Adipose tissue (tissue), 3 donors: ENCODE measurements around the gene GPD2. TPM values are rescaled to one million over a fixed set of nuclear protein-coding genes. Genes with fewer than 3 reads are reported as not detected.
"Not testable (repeated sequence)": the region's sequence is repeated elsewhere in the genome, so short reads cannot be mapped to it uniquely, and the experiment has no call there.

Experiments used
- H3K27ac ChIP-seq: one replicate; pipeline ENCODE4 v1.5.1; 2013; ENCODE audit warnings: low read depth, low read length
- WGBS, 3 donors: extraction: QIAGEN DNeasy Blood & Tissue Kit; methylation state at CpG; one replicate each; pipeline ENCODE4 v1.1.7; 2013; 5-methylcytosine and 5-hydroxymethylcytosine counted together
- polyA plus RNA-seq, 3 donors: library from polyadenylated mRNA; stranded (reverse); fragments of 200-250 nt; gene quantifications; one replicate each; pipeline ENCODE4 v1.2.3, GENCODE V29; 2013
- donor health status: healthy with polysubstance abuse.
- donor health status: Bipolar disorder and iron deficiency.
- donor health status: healthy.

Gene GPD2
- polyA plus RNA-seq, 3 donors, result 5.7 to 12.1 (median 10.5) TPM

DNA sequence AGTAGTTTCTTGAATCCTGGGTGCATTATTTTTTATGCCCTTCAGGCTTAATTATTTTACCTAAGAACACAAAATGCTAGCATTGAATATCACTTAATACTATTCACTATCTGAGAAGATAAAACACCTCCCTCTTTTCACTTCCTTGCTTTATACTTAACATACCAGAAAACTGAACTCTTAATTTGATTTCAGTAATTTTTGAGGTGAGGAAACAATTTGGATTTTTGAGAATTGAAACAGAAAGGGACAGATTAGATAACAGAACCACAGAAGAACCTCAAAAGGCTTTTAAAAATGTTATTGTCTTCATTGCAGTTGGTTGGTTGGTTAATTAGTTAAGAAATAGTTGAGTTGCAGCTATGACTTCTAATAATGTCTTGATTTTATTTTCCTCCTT, 69.5 kb downstream of the GPD2 start:
- no peak overlapping the region for H3K27ac ChIP-seq

DNA sequence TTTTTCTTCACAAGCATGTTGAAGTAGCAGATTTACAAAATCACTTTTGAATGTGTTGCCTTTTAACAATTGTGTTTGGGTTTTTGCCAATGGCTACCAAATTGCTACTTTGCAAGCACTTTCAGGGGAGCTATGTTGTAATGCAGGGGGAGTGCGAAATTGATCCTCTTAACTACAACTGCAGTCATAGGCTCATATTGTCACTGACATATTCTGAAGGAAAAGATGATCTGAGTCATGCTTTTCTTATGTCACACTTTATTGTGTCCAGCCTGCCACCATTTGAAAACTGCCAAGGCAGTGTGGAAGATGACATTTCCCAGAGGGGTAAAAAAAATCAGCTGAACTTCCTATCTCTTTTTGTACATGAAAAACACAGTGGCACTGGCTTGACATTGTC, 74.9 kb downstream of the GPD2 start:
- no peak overlapping the region for H3K27ac ChIP-seq
- 92 to 95% (median 94%) methylated on average over 1 of the region's 1 CpG for WGBS, 3 donors

DNA sequence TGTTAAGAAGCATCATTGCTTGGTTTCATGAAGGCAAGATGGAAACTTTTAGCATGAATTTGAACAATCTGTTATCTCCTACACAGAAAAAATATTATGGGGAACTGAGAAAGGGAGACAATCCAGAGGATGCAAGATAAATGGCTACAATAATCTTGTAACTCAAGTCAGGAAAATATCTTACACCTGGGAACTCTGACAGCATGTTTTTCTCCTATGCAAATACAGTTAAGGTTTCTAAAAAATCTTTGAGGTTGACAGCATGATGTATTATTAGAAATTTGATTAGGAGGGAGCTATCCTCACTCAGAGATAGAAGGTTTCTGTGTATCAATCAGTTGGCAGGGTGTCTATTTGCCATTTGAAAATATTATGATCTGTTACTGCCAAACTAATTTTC, 75.6 kb downstream of the GPD2 start:
- no peak overlapping the region for H3K27ac ChIP-seq

DNA sequence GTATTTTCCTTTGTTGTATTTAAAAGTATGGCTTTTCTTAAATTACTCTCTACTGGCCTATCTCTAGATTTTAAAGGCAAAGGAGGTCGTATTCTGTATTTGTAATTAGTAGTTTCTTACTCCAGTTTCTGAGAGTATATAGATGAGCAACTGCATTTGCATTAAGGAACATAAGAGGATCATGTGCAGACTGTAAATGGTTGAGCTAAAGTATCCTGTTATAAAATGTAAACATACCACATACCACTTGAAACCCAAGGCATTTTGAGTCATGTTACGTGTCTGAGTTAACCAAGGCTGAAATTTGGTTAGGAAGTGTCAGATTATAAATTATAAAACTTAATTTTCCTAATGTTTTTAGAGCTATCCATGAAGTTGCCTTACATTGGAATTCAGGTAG, 76.3 kb downstream of the GPD2 start:
- 92 to 94% (median 93%) methylated on average over 2 of the region's 2 CpGs for WGBS, 3 donors

DNA sequence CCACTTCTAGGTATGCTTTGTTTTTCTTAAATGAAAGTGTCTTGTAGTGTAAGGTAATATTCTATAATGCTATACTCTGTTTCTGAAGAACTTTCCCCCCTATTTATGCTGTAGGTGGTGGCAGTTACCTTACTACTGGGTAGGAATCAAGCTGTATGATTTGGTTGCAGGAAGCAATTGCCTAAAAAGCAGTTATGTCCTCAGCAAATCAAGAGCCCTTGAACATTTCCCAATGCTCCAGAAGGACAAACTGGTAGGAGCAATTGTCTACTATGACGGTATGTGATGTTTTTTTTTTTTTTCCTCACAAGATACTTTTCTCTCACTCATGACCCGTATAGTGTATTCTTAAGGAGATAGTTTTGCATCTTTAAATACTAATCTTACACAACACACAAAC, 77.0 kb downstream of the GPD2 start:
- no peak overlapping the region for H3K27ac ChIP-seq
- WGBS, 3 donors, result 81 to 91% (median 89%) methylated on average over 2 of the region's 2 CpGs

More for the DNA sequence above, 76.3 kb downstream of the GPD2 start:
- no peak overlapping the region for H3K27ac ChIP-seq

DNA sequence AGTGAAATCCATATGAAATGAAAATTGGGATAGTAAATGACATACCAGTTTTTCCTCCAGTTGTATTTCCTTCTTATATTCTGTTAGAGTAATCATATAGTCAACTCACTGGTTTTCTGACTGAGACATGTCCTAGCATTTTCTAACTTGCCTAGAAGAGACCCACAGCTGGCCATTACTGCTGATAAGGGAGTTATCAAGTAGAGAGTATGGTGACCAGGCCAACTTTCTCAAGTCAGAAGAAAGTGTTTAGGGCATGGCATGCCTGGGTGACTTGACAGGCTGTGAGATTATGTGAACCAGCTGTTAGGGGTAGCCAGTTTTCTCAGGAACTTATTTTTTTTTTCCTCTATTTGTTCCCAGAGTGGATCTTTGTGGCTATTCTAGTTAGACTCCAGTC, 81.2 kb downstream of the GPD2 start:
- no peak overlapping the region for H3K27ac ChIP-seq

DNA sequence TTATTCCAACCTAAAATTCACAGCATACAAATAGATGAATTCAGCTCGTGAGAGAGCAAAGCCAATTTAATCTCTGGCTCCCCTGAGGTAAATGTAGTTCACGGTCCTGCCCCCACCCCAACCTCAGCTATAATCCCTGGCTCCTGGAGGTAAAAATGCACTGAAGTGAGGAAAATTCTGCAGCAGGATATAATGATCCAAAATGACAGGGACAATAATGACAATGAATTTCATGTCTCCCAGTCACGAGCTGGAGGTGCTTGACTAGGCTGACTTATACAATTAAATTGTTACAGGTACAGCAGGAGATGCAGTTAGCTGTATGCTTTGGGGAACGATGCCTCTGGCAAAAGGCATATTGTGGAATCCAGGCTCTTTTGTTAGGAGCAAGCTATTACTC, 82.0 kb downstream of the GPD2 start:
- WGBS, 3 donors, result 45 to 94% (median 93%) methylated on average over 4 of the region's 4 CpGs
- no peak overlapping the region for H3K27ac ChIP-seq

DNA sequence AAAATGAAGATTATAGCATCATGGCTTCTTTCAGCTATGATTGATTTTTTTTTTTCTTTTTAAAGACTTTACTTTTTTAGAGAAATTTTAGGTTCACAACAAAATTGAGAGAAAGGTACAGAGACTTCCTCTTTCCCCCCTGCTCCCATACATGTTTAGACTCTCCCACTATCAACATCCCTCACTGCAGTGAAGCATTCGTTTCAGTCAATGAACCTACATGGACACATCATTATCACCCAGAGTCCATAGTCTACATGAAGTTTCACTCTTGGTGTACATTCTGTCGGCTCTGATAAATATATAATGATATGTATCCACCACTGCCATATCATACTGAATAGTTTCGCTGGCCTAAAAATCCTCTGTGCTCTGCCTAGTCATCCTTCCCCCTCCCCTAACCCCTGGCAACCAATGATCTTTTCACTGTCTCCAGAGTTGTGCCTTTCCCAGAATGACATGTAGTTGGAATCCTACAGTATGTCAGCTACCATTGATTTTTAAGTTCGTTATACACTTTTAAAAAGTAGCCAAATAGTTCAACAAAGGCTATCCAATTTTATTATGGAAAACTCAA, 86.8 kb downstream of the GPD2 start:
- 88 to 93% (median 93%) methylated on average over 4 of the region's 4 CpGs for WGBS, 3 donors

DNA sequence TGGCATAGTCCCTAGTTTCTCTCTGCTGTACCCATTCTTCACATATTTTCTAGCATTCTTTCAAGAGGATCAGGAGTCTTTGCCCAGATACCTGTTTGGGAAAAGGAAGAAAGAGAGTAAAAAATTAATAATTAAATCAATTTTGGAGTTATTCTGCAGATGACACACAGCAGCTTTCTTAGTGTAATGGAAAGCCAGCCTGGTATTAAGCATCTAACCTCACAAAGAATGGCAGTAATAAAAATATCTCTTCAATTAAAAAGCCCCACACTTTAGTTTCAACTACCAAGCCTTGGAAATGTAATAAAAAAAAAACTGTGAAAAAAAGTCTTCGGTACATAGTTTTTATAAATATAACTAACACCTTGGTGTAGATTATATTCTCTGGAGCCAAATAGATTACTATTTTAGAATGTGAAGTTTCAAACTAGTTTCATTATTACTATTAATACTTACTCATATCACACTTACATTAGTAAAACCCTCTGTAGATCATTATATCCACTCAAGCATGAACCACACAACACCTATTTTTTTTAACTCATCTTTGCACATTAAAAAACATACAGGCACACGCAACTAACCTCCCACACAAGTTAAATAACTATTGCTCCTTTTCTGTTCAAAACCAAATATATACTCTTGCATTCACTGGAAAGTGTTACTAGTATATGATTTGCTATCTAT, 90.9 kb downstream of the GPD2 start:
- H3K27ac ChIP-seq, result no peak overlapping the region
- 91 to 95% (median 93%) methylated on average over 2 of the region's 2 CpGs for WGBS, 3 donors

More for the DNA sequence above, 86.8 kb downstream of the GPD2 start:
- H3K27ac ChIP-seq, result no peak overlapping the region

DNA sequence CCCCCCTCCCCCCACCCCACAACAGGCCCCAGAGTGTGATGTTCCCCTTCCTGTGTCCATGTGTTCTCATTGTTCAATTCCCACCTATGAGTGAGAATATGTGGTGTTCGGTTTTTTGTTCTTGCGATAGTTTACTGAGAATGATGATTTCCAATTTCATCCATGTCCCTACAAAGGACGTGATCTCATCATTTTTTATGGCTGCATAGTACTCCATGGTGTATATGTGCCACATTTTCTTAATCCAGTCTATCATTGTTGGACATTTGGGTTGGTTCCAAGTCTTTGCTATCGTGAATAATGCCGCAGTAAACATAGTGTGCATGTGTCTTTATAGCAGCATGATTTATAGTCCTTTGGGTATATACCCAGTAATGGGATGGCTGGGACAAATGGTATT, 92.4 kb downstream of the GPD2 start:
- WGBS, 3 donors, result 86 to 92% (median 91%) methylated on average over 5 of the region's 5 CpGs
- not testable (repeated sequence) for H3K27ac ChIP-seq

DNA sequence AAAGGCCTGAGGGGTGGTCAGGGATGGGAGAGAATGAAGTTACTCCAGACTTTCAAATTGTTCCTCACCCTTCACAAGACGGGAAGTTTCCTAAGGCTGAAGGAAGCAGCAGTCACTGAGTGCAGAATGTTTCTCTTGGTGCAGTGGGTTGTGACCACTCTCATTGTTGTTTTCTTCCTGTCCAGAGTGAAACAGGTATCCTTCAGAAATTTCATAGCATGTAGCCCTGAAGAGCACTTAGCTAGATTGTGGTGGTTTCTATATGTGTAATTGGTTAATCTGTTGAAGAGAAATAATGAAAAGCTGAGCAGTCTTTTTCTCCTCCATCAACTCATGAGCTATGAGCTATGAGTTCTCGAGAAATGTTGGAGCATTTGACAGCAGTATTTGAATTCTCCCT, 96.8 kb downstream of the GPD2 start:
- WGBS, 3 donors, result 77 to 98% (median 79%) methylated on average over 2 of the region's 2 CpGs

DNA sequence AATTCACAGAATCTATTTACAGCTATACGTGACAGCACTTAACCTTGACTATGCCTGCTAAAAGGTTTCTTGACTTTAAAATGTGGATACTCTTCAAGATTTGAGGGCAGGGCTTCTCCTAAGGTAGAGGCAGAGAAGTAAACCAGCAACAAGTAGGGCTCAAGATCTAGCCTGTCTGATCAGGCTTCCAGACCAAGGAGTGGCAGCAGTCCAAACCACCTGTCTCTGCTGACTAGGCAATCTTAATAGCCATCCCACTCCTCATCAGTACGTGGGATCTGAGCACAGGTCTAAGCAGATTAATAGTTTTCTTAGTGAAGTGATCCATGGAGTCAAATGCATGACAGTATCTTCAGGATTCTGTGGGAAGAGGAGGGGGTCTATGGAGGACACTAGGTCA, 100.4 kb downstream of the GPD2 start:
- 87 to 96% (median 92%) methylated on average over 2 of the region's 2 CpGs for WGBS, 3 donors
- H3K27ac ChIP-seq, result no peak overlapping the region

More for the DNA sequence above, 96.8 kb downstream of the GPD2 start:
- H3K27ac ChIP-seq, result no peak overlapping the region

DNA sequence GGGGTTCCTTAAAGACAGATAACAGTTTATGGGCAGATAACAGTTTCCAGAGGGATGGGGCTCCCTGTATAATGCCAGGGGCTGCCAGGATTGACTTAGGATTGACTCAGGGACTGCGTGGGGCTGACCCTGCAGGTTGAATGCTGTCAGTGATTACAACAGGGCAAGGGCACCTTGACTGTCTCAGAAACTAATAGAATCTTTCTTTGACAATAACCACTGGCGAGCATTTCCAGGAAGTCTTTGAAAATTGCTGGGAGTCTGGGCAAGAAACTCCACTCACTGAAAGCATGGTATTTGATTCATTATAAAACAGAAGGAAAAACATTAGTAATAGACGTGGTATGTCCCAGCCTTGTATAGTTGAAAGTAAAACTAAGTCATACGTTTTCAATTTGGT, 101.0 kb downstream of the GPD2 start:
- no peak overlapping the region for H3K27ac ChIP-seq
- WGBS, 3 donors, result 66 to 78% (median 74%) methylated on average over 4 of the region's 4 CpGs

DNA sequence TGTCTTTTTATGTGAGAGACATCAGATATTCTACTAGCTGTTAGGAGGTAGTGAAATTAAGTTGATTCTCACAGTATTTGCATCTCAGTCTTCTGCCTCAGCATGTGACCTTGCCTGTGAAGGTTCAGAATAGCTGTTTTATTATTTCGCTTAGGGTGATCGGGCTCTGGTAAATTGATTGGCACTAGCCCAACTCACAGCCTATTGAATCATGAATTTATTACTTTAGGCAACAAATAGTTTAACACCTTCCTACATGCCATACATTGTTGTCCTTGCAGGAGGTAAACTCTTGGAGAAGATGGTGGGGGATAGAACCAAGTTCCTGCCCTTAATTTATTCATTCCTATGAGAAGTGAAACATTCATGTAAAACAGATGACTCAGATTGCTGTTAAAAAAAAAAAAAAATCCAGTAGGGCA, 101.9 kb downstream of the GPD2 start:
- 76 to 98% (median 95%) methylated on average over 2 of the region's 2 CpGs for WGBS, 3 donors
- no peak overlapping the region for H3K27ac ChIP-seq

DNA sequence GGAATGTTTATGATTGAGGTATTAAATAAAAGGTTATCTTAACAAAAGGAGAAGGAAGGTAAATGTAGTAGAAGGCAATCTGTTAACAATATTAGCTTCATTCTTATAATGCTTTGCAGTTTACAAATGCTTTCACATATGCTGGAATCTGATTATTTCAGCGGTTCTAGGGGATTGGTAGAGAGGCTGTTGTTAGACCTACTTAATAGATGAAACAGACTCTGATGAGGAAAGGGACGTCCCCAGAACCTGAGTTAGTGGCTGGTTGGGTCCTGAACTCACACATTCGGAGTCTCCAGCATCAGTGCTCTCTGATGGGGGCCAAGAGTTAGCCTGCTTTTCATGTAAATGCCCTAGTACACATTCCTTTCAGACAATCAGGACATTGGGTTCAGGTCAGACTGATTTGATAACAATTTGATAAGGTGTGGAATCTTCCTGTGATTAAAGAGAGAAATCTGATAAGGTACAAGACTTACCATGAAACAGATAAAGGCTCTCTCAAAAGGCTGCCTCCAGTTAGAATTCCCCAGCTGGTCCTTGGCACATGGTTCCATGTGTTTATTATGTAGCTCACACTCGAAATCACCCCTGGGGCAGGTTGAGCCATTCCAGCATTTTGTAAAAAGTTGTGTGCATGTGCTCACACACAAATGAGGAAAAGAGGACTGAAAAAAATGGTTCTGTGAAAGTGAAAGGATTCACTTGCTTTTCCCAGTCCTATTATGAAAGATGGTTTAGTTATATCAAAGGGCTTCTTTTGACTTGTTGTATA, 103.1 kb downstream of the GPD2 start:
- H3K27ac ChIP-seq, result no peak overlapping the region
- 84 to 87% (median 87%) methylated on average over 4 of the region's 4 CpGs for WGBS, 3 donors

DNA sequence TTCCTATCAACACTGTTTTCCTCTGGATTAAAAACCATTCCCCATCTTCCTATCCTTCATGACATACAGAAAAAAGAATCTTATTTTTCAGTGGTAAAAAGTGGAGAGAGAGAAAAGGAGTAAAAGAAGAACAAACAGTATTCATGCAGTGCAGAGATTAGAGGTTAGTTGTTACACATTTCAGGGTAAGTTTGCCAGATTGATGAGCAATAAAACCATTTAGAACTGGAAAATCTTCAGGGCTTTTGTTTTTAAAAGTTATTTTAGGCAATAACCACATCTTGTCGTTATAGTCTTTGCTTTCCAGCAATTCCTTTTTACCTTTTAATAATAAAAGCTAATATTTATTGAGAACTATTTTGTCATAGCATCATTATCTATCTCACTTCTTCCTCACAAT, 104.5 kb downstream of the GPD2 start:
- WGBS, 3 donors, result 56 to 66% (median 60%) methylated on average over 1 of the region's 1 CpG
- no peak overlapping the region for H3K27ac ChIP-seq

DNA sequence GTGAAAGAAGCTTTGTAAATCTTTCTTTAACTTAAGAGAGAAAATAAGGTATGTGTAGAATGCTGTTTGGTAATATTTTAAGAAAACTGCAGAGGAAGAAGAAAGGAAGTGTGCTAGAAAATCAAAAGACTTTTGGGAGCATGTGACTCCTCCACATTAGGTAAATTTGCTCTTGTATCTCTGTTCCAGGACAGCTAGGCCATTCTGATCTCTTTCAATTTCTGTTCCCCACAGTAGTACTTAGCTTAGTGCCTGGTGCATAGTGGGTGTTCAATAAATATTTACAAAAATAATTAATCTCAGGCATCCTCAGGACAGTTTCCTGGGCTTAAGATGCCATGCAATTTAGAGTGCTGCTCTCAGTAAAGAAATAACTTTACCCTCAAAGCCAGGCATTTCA, 105.0 kb downstream of the GPD2 start:
- no peak overlapping the region for H3K27ac ChIP-seq

DNA sequence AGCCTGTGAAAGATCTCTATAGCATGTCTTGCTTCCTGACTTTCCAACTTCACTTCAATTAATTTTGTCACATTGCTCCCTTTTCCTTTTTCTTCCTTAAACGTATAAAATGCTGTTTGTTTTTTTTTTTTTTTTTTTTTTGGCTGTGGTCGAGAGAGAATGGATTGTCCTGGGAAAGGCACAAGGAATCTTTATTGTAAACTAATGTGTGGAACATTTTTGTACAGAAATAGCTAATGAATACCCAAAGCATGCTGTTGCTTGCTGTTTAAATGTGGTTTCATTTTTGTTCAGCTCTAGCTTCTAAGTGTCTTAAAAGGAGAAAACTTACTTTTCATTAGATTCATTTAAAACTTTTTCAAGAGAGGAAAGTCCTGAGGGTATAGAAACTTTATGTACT, 105.5 kb downstream of the GPD2 start:
- H3K27ac ChIP-seq, result no peak overlapping the region
- WGBS, 3 donors, result 23 to 61% (median 35%) methylated on average over 2 of the region's 2 CpGs

DNA sequence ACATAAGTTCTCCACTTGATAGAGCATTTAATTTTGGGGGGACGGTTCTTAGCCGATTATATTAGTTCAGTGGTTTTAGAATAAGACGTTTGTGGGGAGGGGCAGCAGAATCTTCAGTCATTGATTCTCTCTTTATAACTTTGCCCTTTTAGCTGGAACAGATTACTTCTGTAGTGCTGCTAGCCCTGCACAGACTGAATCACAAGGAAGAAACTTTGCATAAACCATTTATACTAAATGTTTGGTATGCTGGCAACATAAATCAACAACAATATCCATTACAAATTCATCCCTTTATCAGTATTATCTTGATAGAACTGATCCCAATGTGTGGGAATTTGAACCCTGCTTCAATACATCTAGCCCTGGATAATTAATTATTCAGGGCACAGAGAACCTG, 112.2 kb downstream of the GPD2 start:
- WGBS, 3 donors, result 57 to 92% (median 82%) methylated on average over 3 of the region's 3 CpGs
- H3K27ac ChIP-seq, result no peak overlapping the region
